VCaP (cell line): ENCODE data around the gene SYT17.
A peak's percentile ranks its signal among the peaks of the same experiment; 100 is the strongest.

Experiments
- H3K27ac ChIP-seq: fragments of 450-650 bp; 2 replicates; pipeline ENCODE4 v1.5.1; 2017
- CTCF ChIP-seq: fragments of 450-650 bp; conservative IDR thresholded peaks from 2 replicates; pipeline ENCODE4 v1.5.1; 2017; ENCODE audit warnings: mild to moderate bottlenecking, moderate library complexity

The SYT17 gene

GRCh38 chr16:19140396-19140795, 27.6 kb upstream of the SYT17 start:
- peak overlapping the region; percentile 75 for H3K27ac ChIP-seq
- no peak for TF ChIP-seq CTCF

GRCh38 chr16:19142939-19143598, 25.0 kb upstream of the SYT17 start:
- no peak overlapping the region for H3K27ac ChIP-seq
- no peak for TF ChIP-seq CTCF

- no peak overlapping the region for H3K27ac ChIP-seq
- TF ChIP-seq CTCF, result no peak
Observed at GRCh38 chr16:19143599-19143956, 24.5 kb upstream of the SYT17 start.

GRCh38 chr16:19145010-19145409, 23.0 kb upstream of the SYT17 start:
- TF ChIP-seq CTCF, result no peak
- H3K27ac ChIP-seq, result no peak overlapping the region

- H3K27ac ChIP-seq, result no peak overlapping the region
- no peak for TF ChIP-seq CTCF
Observed at GRCh38 chr16:19147126-19147525, 20.9 kb upstream of the SYT17 start.

GRCh38 chr16:19147627-19148026, 20.4 kb upstream of the SYT17 start:
- no peak for TF ChIP-seq CTCF
- no peak overlapping the region for H3K27ac ChIP-seq

GRCh38 chr16:19148189-19148588, 19.9 kb upstream of the SYT17 start:
- TF ChIP-seq CTCF, result no peak
- no peak overlapping the region for H3K27ac ChIP-seq
